HG03159 (cell line): ENCODE results near the gene CLTC.
A peak's percentile ranks its signal among the peaks of the same experiment; 100 is the strongest.
"Not testable (repeated sequence)": the region's sequence is repeated elsewhere in the genome, so short reads cannot be mapped to it uniquely, and the experiment has no call there.

ENCODE experiments used
- ATAC-seq: cut with Tn5 transposase; IDR thresholded peaks from one replicate; pipeline ENCODE4 v1.9.1; 2021; ENCODE audit warnings: mild to moderate bottlenecking, moderate library complexity; ENCODE audit not compliant: unreplicated experiment

The CLTC gene

GRCh38 chr17:59619298-59620063 lies at the start of gene CLTC:
TSS of gene CLTC (plus strand) at chr17:59619895. CDS start at chr17:59620132, 237 bp downstream.
- peak; percentile 76 for ATAC-seq

- no peak for ATAC-seq
These were observed 47.3 kb upstream of the CLTC start for GRCh38 chr17:59572301-59572924.

- not testable (repeated sequence) for ATAC-seq
These were observed 35.5 kb upstream of the CLTC start for GRCh38 chr17:59584168-59584567.

GRCh38 chr17:59600169-59600568 lies 19.5 kb upstream of the CLTC start:
- ATAC-seq: no peak

- ATAC-seq: no peak
These were observed 18.6 kb upstream of the CLTC start for GRCh38 chr17:59601130-59601529.

- ATAC-seq: no peak
These were observed 12.6 kb upstream of the CLTC start for GRCh38 chr17:59607061-59607460.

- no peak for ATAC-seq
These were observed 11.8 kb upstream of the CLTC start for GRCh38 chr17:59607817-59608403.

GRCh38 chr17:59611503-59611902 lies 8.2 kb upstream of the CLTC start:
- ATAC-seq: no peak

- no peak for ATAC-seq
These were observed 3.3 kb upstream of the CLTC start for GRCh38 chr17:59616253-59616920.

GRCh38 chr17:59617156-59617732 lies 2.5 kb upstream of the CLTC start:
- ATAC-seq: no peak

- ATAC-seq: no peak
These were observed 729 bp upstream of the CLTC start for GRCh38 chr17:59619035-59619297.

- peak; percentile 1 for ATAC-seq
These were observed 317 bp downstream of the CLTC start for GRCh38 chr17:59620064-59620359.

- ATAC-seq: no peak
These were observed 994 bp downstream of the CLTC start for GRCh38 chr17:59620518-59621259.

GRCh38 chr17:59621771-59622170 lies 2.1 kb downstream of the CLTC start:
- no peak for ATAC-seq

- ATAC-seq: no peak
These were observed 3.5 kb downstream of the CLTC start for GRCh38 chr17:59623151-59623550.

- no peak for ATAC-seq
These were observed 7.1 kb downstream of the CLTC start for GRCh38 chr17:59626756-59627155.

- ATAC-seq: no peak
These were observed 7.6 kb downstream of the CLTC start for GRCh38 chr17:59627274-59627673.

- no peak for ATAC-seq
These were observed 8.1 kb downstream of the CLTC start for GRCh38 chr17:59627770-59628171.

- ATAC-seq: no peak
These were observed 9.5 kb downstream of the CLTC start for GRCh38 chr17:59629174-59629573.

- no peak for ATAC-seq
These were observed 11.6 kb downstream of the CLTC start for GRCh38 chr17:59631276-59631675.

GRCh38 chr17:59632398-59632797 lies 12.7 kb downstream of the CLTC start:
- ATAC-seq: no peak
